Suprapubic skin (tissue), 4 donors: ENCODE data around the gene TMEM175. TPM values are rescaled to one million over a fixed set of nuclear protein-coding genes. Genes with fewer than 3 reads are reported as not detected.

Source experiments
- DNase-seq, 2 donors: peaks; one replicate each; pipeline ENCODE4 v3.0.0-alpha.2; 2019; ENCODE audit warnings: low spot score in 2 of 2
- H3K27ac ChIP-seq: fragments of 200-600 bp; sonication (generic); one replicate; pipeline ENCODE4 v1.5.1; 2019
- H3K27me3 ChIP-seq: fragments of 200-600 bp; sonication (generic); one replicate; pipeline ENCODE4 v1.5.1; 2019
- H3K36me3 ChIP-seq: fragments of 200-600 bp; sonication (generic); one replicate; pipeline ENCODE4 v1.5.1; 2019
- H3K4me1 ChIP-seq: fragments of 200-600 bp; sonication (generic); one replicate; pipeline ENCODE4 v1.5.1; 2019
- H3K4me3 ChIP-seq: fragments of 200-600 bp; sonication (generic); one replicate; pipeline ENCODE4 v1.5.1; 2019; ENCODE audit warnings: mild to moderate bottlenecking
- H3K9me3 ChIP-seq: fragments of 200-600 bp; sonication (generic); one replicate; pipeline ENCODE4 v1.5.1; 2019
- CTCF ChIP-seq, 2 donors: fragments of 200-600 bp in 1 of 2; fragments of 450-650 bp in 1 of 2; sonication (generic) in 1 of 2; IDR thresholded peaks; one replicate each; pipeline ENCODE4 v1.5.1; 2016 to 2019; ENCODE audit warnings: antibody characterized with exemption in 2 of 2, mild to moderate bottlenecking in 1 of 2, moderate library complexity in 1 of 2
- EP300 ChIP-seq: sonication (generic); formaldehyde crosslinking; IDR thresholded peaks from one replicate; pipeline ENCODE4 v1.6.1; 2017; ENCODE audit warnings: antibody characterized with exemption
- POLR2A ChIP-seq, 2 donors: fragments of 450-650 bp; IDR thresholded peaks; one replicate each; pipeline ENCODE4 v1.6.1; 2017; ENCODE audit warnings: antibody characterized with exemption in 2 of 2, mild to moderate bottlenecking in 2 of 2, moderate library complexity in 2 of 2
- POLR2AphosphoS5 ChIP-seq, 3 donors: sonication (generic); formaldehyde crosslinking; IDR thresholded peaks; one replicate each; pipeline ENCODE4 v1.6.1; 2017; ENCODE audit warnings: antibody characterized with exemption in 3 of 3
- WGBS: methylation state at CpG from one replicate; pipeline ENCODE4 v1.1.5; 2018; 5-methylcytosine and 5-hydroxymethylcytosine counted together
- total RNA-seq, 4 donors: library from RNA; depleted of rRNA; stranded (reverse); fragments of >200 nt; gene quantifications; one replicate each; pipeline ENCODE4 v1.1.0, GENCODE V29; 2016

The TMEM175 gene
- total RNA-seq, 4 donors from 2014 or later: 41.1 to 98.3 (median 65.3) TPM

GRCh38 chr4:912548-913279, 19.5 kb upstream of the TMEM175 start:
- H3K36me3 ChIP-seq: peaks cover 31% of the 10 kb centered on the region
- H3K9me3 ChIP-seq: no peaks in the 10 kb centered on the region
- H3K27me3 ChIP-seq: no peaks in the 10 kb centered on the region
- H3K4me1 ChIP-seq: no peaks in the 10 kb centered on the region
- H3K27ac ChIP-seq: peak overlapping the region; percentile 52
- DNase-seq: peak in 1 of 2 donors; percentile 58
- WGBS: 76% methylated on average over 19 of the region's 19 CpGs
- H3K4me3 ChIP-seq: no peak overlapping the region
- TF ChIP-seq EP300 (no peak), POLR2A (IDR thresholded peaks at IDR 0.05) (no peak), POLR2AphosphoS5 (IDR thresholded peaks at IDR 0.05) (no peak), CTCF (IDR thresholded peaks at IDR 0.05) (no peak)

- DNase-seq: peak in 1 of 2 donors; percentile 21
- no peak overlapping the region for H3K27ac ChIP-seq
- H3K27me3 ChIP-seq: no peaks in the 10 kb centered on the region
- 89% methylated on average over 4 of the region's 4 CpGs for WGBS
- no peak overlapping the region for H3K4me3 ChIP-seq
- no peak for TF ChIP-seq EP300
- no peak for TF ChIP-seq CTCF (IDR thresholded peaks at IDR 0.05)
- no peak for TF ChIP-seq POLR2AphosphoS5 (IDR thresholded peaks at IDR 0.05)
- no peak for TF ChIP-seq POLR2A (IDR thresholded peaks at IDR 0.05)
- H3K4me1 ChIP-seq: no peaks in the 10 kb centered on the region
- peaks cover 31% of the 10 kb centered on the region for H3K36me3 ChIP-seq
- H3K9me3 ChIP-seq: no peaks in the 10 kb centered on the region
These were observed 19.0 kb upstream of the TMEM175 start for GRCh38 chr4:913280-913618.

GRCh38 chr4:914531-914930, 17.7 kb upstream of the TMEM175 start:
- peak in 1 of 2 donors; percentile 53 for DNase-seq
- H3K4me3 ChIP-seq: no peak overlapping the region
- no peaks in the 10 kb centered on the region for H3K4me1 ChIP-seq

GRCh38 chr4:915041-915474, 17.2 kb upstream of the TMEM175 start:
- Histone ChIP-seq H3K27ac (no peak overlapping the region), H3K4me3 (no peak overlapping the region), H3K9me3 (no peaks in the 10 kb centered on the region), H3K36me3 (peaks cover 25% of the 10 kb centered on the region), H3K4me1 (no peaks in the 10 kb centered on the region), H3K27me3 (no peaks in the 10 kb centered on the region)
- 78% methylated on average over 20 of the region's 20 CpGs for WGBS
- peak; percentile 33 to 70 for DNase-seq
- no peak for TF ChIP-seq CTCF (IDR thresholded peaks at IDR 0.05)
- TF ChIP-seq POLR2A (IDR thresholded peaks at IDR 0.05): no peak
- TF ChIP-seq EP300: no peak
- TF ChIP-seq POLR2AphosphoS5 (IDR thresholded peaks at IDR 0.05): no peak

More at GRCh38 chr4:914531-914930, 17.7 kb upstream of the TMEM175 start:
- Histone ChIP-seq H3K9me3 (no peaks in the 10 kb centered on the region), H3K27me3 (no peaks in the 10 kb centered on the region), H3K36me3 (peaks cover 25% of the 10 kb centered on the region), H3K27ac (no peak overlapping the region)
- no CpG with 5 or more reads among the region's 21 CpGs for WGBS
- no peak for TF ChIP-seq POLR2AphosphoS5 (IDR thresholded peaks at IDR 0.05)
- no peak for TF ChIP-seq EP300

GRCh38 chr4:915595-915994, 16.7 kb upstream of the TMEM175 start:
- Histone ChIP-seq H3K9me3 (no peaks in the 10 kb centered on the region), H3K36me3 (peaks cover 22% of the 10 kb centered on the region), H3K27me3 (no peaks in the 10 kb centered on the region), H3K4me3 (no peak overlapping the region), H3K27ac (no peak overlapping the region), H3K4me1 (no peaks in the 10 kb centered on the region)
- no peak for DNase-seq
- TF ChIP-seq CTCF (IDR thresholded peaks at IDR 0.05) (no peak), POLR2AphosphoS5 (IDR thresholded peaks at IDR 0.05) (no peak), EP300 (no peak), POLR2A (IDR thresholded peaks at IDR 0.05) (no peak)
- 67% methylated on average over 8 of the region's 8 CpGs for WGBS
